Left ventricle myocardium inferior (tissue), 1 donor: ENCODE data around the gene TRMT1. TPM values are rescaled to one million over a fixed set of nuclear protein-coding genes. Genes with fewer than 3 reads are reported as not detected.

Source experiments
- DNase-seq: peaks from one replicate; pipeline ENCODE4 v3.0.0-alpha.2; 2020
- H3K27ac ChIP-seq: fragments of 200-600 bp; replicated peaks from 2 replicates; pipeline ENCODE4 v1.8.0; 2021
- H3K27me3 ChIP-seq: fragments of 200-600 bp; 2 replicates; pipeline ENCODE4 v1.8.0; 2021; ENCODE audit warnings: low read depth
- H3K36me3 ChIP-seq: fragments of 200-600 bp; 2 replicates; pipeline ENCODE4 v1.8.0; 2021
- H3K4me1 ChIP-seq: fragments of 200-600 bp; 2 replicates; pipeline ENCODE4 v1.8.0; 2021
- H3K4me3 ChIP-seq: fragments of 200-600 bp; 2 replicates; pipeline ENCODE4 v1.8.0; 2021; ENCODE audit warnings: mild to moderate bottlenecking, moderate library complexity
- H3K9me3 ChIP-seq: fragments of 200-600 bp; replicated peaks from 2 replicates; pipeline ENCODE4 v1.8.0; 2021
- CTCF ChIP-seq: fragments of 200-600 bp; IDR thresholded peaks from 2 replicates; pipeline ENCODE4 v1.8.0; 2021; ENCODE audit warnings: antibody characterized with exemption, mild to moderate bottlenecking, borderline replicate concordance
- intact Hi-C: fragments of 100-400 bp; cut with micrococcal nuclease; formaldehyde crosslinking; loops from one replicate; pipeline ENCODE4 v1.11.0; 2022
- total RNA-seq: library from RNA; stranded (reverse); fragmentation: NEBNext Ultra II Directional; extraction: Animal tissue kit (Norgen Biotek cat#: 25700); gene quantifications from one replicate; pipeline ENCODE4 v1.2.1, GENCODE V29; 2021
- donor health status: DM: no; HTN: yes; CAD: no; lungs with severe emphysema.

Gene TRMT1
- total RNA-seq, 1 donor from 2014 or later: 19.6 TPM

GRCh38 chr19:13099073-13099999, 17.2 kb downstream of the TRMT1 start:
- H3K4me3 ChIP-seq: peak overlapping the region; percentile 70
- no peaks in the 10 kb centered on the region for H3K9me3 ChIP-seq
- peak; percentile 81 for DNase-seq
- peaks cover 10% of the 10 kb centered on the region for H3K36me3 ChIP-seq
- no peak for TF ChIP-seq CTCF
- H3K27ac ChIP-seq: peak overlapping the region; percentile 97
- intact Hi-C loops: no loop called here
- H3K4me1 ChIP-seq: peaks cover 98% of the 10 kb centered on the region
- no peaks in the 10 kb centered on the region for H3K27me3 ChIP-seq

GRCh38 chr19:13098277-13099072, 18.1 kb downstream of the TRMT1 start:
- Histone ChIP-seq H3K27ac (peak overlapping the region; percentile 97), H3K36me3 (peaks cover 10% of the 10 kb centered on the region), H3K4me1 (peaks cover 98% of the 10 kb centered on the region), H3K4me3 (peak overlapping the region; percentile 70), H3K9me3 (no peaks in the 10 kb centered on the region), H3K27me3 (no peaks in the 10 kb centered on the region)
- intact Hi-C loops: no loop called here
- no peak for TF ChIP-seq CTCF
- DNase-seq: no peak

GRCh38 chr19:13097463-13098258, 18.9 kb downstream of the TRMT1 start:
- H3K36me3 ChIP-seq: peaks cover 10% of the 10 kb centered on the region
- no peaks in the 10 kb centered on the region for H3K27me3 ChIP-seq
- no peak for DNase-seq
- H3K4me3 ChIP-seq: peak overlapping the region; percentile 70
- TF ChIP-seq CTCF: no peak
- intact Hi-C loops: no loop called here
- H3K4me1 ChIP-seq: peaks cover 98% of the 10 kb centered on the region
- peak overlapping the region; percentile 97 for H3K27ac ChIP-seq
- no peaks in the 10 kb centered on the region for H3K9me3 ChIP-seq

- H3K4me3 ChIP-seq: peak overlapping the region; percentile 70
- peaks cover 98% of the 10 kb centered on the region for H3K4me1 ChIP-seq
- no peak for DNase-seq
- intact Hi-C loops: no loop called here
- no peaks in the 10 kb centered on the region for H3K9me3 ChIP-seq
- H3K36me3 ChIP-seq: peaks cover 10% of the 10 kb centered on the region
- H3K27ac ChIP-seq: peak overlapping the region; percentile 97
- H3K27me3 ChIP-seq: no peaks in the 10 kb centered on the region
- TF ChIP-seq CTCF: no peak
These were observed 19.5 kb downstream of the TRMT1 start for GRCh38 chr19:13097033-13097462.
